ENCODE measurements around the gene LRRC46. TPM values are rescaled to one million over a fixed set of nuclear protein-coding genes. Genes with fewer than 3 reads are reported as not detected.

LRRC46 gene
- total and polyA plus RNA-seq, 2 of the 4 experiments (the other 2 are of a cell fraction), result 0.77 TPM; not detected in 1

GRCh38 chr17:47804461-47804860, 27.0 kb upstream of the LRRC46 start:
- Histone ChIP-seq H3K14ac (replicated peaks; ENCODE audit: low read depth, low read length) (no peak overlapping the region), H2AK9ac (replicated peaks; ENCODE audit: low read depth, low read length, poor library complexity) (no peak overlapping the region), H3K9ac (ENCODE audit: low read depth, low read length) (no peak overlapping the region), H3K36me3 (ENCODE audit: control insufficient read depth, insufficient read depth, low read length) (peaks cover 29% of the 10 kb centered on the region), H4K20me1 (ENCODE audit: insufficient read depth, low read length) (peaks cover 6% of the 10 kb centered on the region), H3K4me3 (ENCODE audit: insufficient read depth, low read depth, low read length) (no peak overlapping the region), H3K9me1 (ENCODE audit: insufficient read depth, low read length) (no peaks in the 10 kb centered on the region), H3K4ac (ENCODE audit: low read depth, low read length) (no peak overlapping the region), H3K23ac (ENCODE audit: low read depth, low read length) (no peak overlapping the region), H3K18ac (ENCODE audit: low read depth, low read length) (no peak overlapping the region), H3K27me3 (ENCODE audit: control insufficient read depth, insufficient read depth, low read length) (peaks cover 33% of the 10 kb centered on the region), H3K79me1 (ENCODE audit: low read depth in 1 of 2, low read length in 2 of 2) (no peaks in the 10 kb centered on the region), H2AK5ac (ENCODE audit: low read depth, low read length) (no peak overlapping the region), H2BK120ac (ENCODE audit: low read depth, low read length) (no peak overlapping the region), H2BK5ac (ENCODE audit: low read depth, low read length, poor library complexity, severe bottlenecking) (no peak overlapping the region), H3K4me1 (ENCODE audit: control insufficient read depth, insufficient read depth, low read length) (no peaks in the 10 kb centered on the region), H4K91ac (ENCODE audit: insufficient read depth, low read depth, low read length) (no peak overlapping the region), H2BK20ac (ENCODE audit: low read depth, low read length) (no peak overlapping the region), H3K27ac (ENCODE audit: insufficient read depth, low read length) (no peak overlapping the region), H2AFZ (replicated peaks; ENCODE audit: low read length, poor library complexity) (no peak overlapping the region), H2BK15ac (ENCODE audit: low read depth, low read length) (no peak overlapping the region), H3K9me3 (ENCODE audit: control insufficient read depth, insufficient read depth, low read length) (no peaks in the 10 kb centered on the region), H3K4me2 (ENCODE audit: low read depth, low read length) (no peak overlapping the region), H4K8ac (ENCODE audit: low read depth in 2 of 2, low read length in 2 of 2) (no peak overlapping the region), H4K5ac (ENCODE audit: low read depth, low read length) (no peak overlapping the region), H3K56ac (ENCODE audit: extremely low read depth, insufficient read depth, low read length) (no peak overlapping the region)
- DNase-seq, result no peak
- POLR2A ChIA-PET (ENCODE audit: unreplicated experiment), result interaction anchor here (0.5 kb wide), 1 partner anchor 128 kb away, joined by 5 read pairs; no protein-coding TSS in a partner anchor
- 65% methylated on average over 2 of the region's 3 CpGs; no CpG with 5 or more reads in 1 of the 2 experiments for WGBS, 2 experiments (ENCODE audit: extremely low coverage in 2 of 2, insufficient read length in 1 of 2)
- dilution Hi-C loops (cut with HindIII; ENCODE audit: low sequenced_read_pairs, unreplicated experiment) (no loop called here), intact Hi-C loops (cut with micrococcal nuclease) (no loop called here), in situ Hi-C loops (cut with MboI; ENCODE audit: low sequenced_read_pairs) (no loop called here)
- TF ChIP-seq SMC3 (IDR thresholded peaks at IDR 0.05; ENCODE audit: low read depth, low read length), result no peak
- TF ChIP-seq CHD1 (IDR thresholded peaks at IDR 0.05; ENCODE audit: low read depth, low read length), result no peak
- TF ChIP-seq RFX5 (IDR thresholded peaks at IDR 0.05; ENCODE audit: low read depth, low read length), result no peak
- TF ChIP-seq MAZ (IDR thresholded peaks at IDR 0.05; ENCODE audit: borderline replicate concordance, low read depth, low read length), result no peak
- no peak for TF ChIP-seq NFE2L2 (IDR thresholded peaks at IDR 0.05; ENCODE audit: low read depth, low read length)
- no peak for TF ChIP-seq MXI1 (IDR thresholded peaks at IDR 0.05; ENCODE audit: borderline replicate concordance, low read depth, low read length)
- TF ChIP-seq FOS (IDR thresholded peaks at IDR 0.05; ENCODE audit: low read depth, low read length), result no peak
- TF ChIP-seq MAFK (IDR thresholded peaks at IDR 0.05; ENCODE audit: low read depth, low read length), result no peak
- TF ChIP-seq POLR2A (IDR thresholded peaks at IDR 0.05; ENCODE audit: low read depth, low read length), result no peak
- TF ChIP-seq USF2 (IDR thresholded peaks at IDR 0.05; ENCODE audit: low read depth, low read length), result no peak
- no peak for TF ChIP-seq RCOR1 (IDR thresholded peaks at IDR 0.05; ENCODE audit: insufficient replicate concordance, low read length)
- TF ChIP-seq ELK1 (IDR thresholded peaks at IDR 0.05; ENCODE audit: borderline replicate concordance, low read depth, low read length), result no peak
- TF ChIP-seq RAD21 (IDR thresholded peaks at IDR 0.05; ENCODE audit: low read length), result no peak
- no peak for TF ChIP-seq CTCF (conservative IDR thresholded peaks at IDR 0.05; ENCODE audit: low read depth, low read length)
- no peak for TF ChIP-seq CEBPB (IDR thresholded peaks at IDR 0.05; ENCODE audit: low read depth, low read length)
- TF ChIP-seq BHLHE40 (IDR thresholded peaks at IDR 0.05; ENCODE audit: low read depth, low read length), result no peak
- ATAC-seq (ENCODE audit: low read depth), result no peak
- no TSS peak for BruUV-seq (replicated peaks)
- CTCF ChIA-PET, result no interaction called here

Measured in IMR-90 (cell line).